GM19455 (cell line): ENCODE data around the gene SPACA1.

Experiments
- ATAC-seq: cut with Tn5 transposase; IDR thresholded peaks from one replicate; pipeline ENCODE4 v1.9.1; 2021; ENCODE audit not compliant: unreplicated experiment

The SPACA1 gene

GRCh38 chr6:88089708-88090107, 42.1 kb downstream of the SPACA1 start:
- no peak for ATAC-seq

DNA sequence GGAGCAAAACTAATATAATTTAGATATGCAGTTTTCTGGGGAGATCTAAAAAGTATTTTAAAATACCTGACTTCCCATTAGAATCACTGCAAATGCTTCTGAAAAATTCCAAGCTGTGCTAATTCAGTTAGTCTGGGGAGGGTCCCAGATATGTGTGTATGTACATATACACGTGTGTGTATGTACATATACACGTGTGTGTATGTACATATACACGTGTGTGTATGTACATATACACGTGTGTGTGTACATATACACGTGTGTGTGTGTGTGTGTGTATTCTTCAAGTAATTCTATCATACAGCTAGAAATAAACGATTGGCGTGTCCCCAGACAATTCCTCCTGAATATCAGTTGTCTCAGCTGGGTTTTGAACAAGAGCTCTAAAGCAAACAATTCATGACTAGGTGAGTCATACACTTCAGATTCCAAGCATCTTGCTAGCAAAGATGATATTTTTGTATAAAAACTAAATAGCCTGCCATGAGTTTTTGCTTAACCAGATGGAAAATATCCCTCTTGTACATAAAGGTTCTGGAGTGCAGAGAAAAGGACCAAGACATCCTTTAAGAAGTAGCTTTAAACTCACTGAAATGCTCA, 58.2 kb downstream of the SPACA1 start:
- ATAC-seq = no peak

GRCh38 chr6:88107241-88107640, 59.6 kb downstream of the SPACA1 start:
- no peak for ATAC-seq

DNA sequence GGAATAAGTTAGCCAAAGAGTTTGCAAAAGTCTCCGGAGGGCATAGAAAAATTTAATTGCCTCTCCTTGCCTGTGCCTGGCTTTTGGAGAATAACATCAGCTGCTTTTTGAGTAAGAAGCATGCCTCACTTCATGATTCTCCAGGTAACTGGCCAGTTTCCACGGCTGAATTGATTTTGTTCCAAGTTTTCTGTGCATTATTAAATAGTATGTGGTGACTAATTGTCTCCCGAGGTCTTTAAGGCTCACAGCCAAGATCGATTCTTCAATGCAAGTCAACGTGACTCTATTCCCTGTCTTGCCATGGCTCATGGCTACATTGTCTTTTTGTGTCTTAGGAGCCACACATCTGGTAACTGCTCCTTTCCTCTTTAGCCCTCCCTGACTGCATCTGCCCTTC, 64.3 kb downstream of the SPACA1 start:
- ATAC-seq = no peak

GRCh38 chr6:88114838-88115237, 67.2 kb downstream of the SPACA1 start:
- no peak for ATAC-seq

GRCh38 chr6:88115307-88115706, 67.7 kb downstream of the SPACA1 start:
- no peak for ATAC-seq

- no peak for ATAC-seq
Observed at GRCh38 chr6:88116276-88116675, 68.6 kb downstream of the SPACA1 start.
